Panc1 (cell line): ENCODE data around the gene CNTN1.

ENCODE experiments used
- CTCF ChIP-seq: fragments of 450-650 bp; IDR thresholded peaks from 2 replicates; pipeline ENCODE4 v1.5.1; 2017; ENCODE audit warnings: mild to moderate bottlenecking
- POLR2AphosphoS5 ChIP-seq: IDR thresholded peaks from 2 replicates; pipeline ENCODE4 v1.6.1; 2012; ENCODE audit warnings: mild to moderate bottlenecking, low read depth, low read length, moderate library complexity
- REST ChIP-seq, 2 experiments: IDR thresholded peaks; 2 replicates each; pipeline ENCODE4 v1.6.1; 2011 to 2012; ENCODE audit warnings: low read depth in 2 of 2, control low read depth in 1 of 2, low read length in 1 of 2, mild to moderate bottlenecking in 1 of 2, moderate library complexity in 1 of 2; ENCODE audit not compliant: insufficient read depth in 1 of 2
- SIN3A ChIP-seq: IDR thresholded peaks from 2 replicates; pipeline ENCODE4 v1.6.1; 2012; ENCODE audit warnings: low read depth, mild to moderate bottlenecking, low read length, moderate library complexity, borderline replicate concordance; ENCODE audit not compliant: insufficient read depth
- TCF7L2 ChIP-seq: IDR thresholded peaks from 2 replicates; pipeline ENCODE4 v1.6.1; 2011; ENCODE audit warnings: mild to moderate bottlenecking, low read depth, low read length, inconsistent platforms

DNA sequence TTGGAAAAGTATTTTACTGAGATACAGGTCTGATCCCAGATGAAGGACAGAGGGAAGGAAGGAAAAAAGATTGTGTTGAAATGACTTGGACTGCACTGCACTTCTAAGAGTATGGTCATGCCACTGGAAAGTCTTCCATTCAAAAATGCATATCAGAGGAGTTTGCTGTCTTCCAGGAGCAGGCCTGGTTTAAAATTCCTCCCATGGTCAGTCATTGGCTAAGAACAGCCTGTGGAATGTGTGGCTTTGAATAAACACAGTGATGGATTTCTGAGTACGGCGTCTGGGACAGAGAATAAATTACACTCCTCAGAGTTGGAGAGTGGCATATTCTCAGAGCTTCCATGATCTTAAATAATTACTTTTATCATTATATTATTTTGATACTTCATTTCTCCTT, 250.1 kb downstream of the CNTN1 start:
- TF ChIP-seq TCF7L2 = no peak
- TF ChIP-seq REST (IDR thresholded peaks at IDR 0.05; ENCODE audit: insufficient read depth in 1 of 2, low read depth in 2 of 2, low read length in 1 of 2) = no peak
- TF ChIP-seq POLR2AphosphoS5 = no peak
- TF ChIP-seq CTCF = no peak
- TF ChIP-seq SIN3A = no peak
